ENCODE results near the gene SEMA3E. TPM values are rescaled to one million over a fixed set of nuclear protein-coding genes. Genes with fewer than 3 reads are reported as not detected.

SEMA3E gene
- polyA plus RNA-seq, 1 experiment: not detected

DNA sequence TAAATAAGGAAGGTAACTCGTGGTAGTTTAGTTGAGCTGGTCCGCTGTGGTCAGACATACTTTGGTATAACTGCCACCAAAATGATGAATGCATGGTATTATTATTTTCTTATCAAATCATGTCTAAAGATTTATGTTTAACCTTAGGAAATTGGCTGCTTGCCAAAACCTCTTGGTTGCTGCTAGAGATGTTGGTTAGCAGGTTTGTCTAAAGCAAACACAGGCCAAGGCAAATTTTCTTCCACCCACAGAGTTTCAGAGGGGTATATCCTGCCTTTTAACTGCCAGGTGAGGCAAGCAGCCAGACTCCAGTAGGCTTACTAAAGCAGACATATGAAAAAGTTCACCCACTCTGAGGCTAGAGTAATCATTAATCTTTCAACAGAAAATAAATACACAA lies 101.4 kb downstream of the SEMA3E start:
- POLR2A ChIA-PET: no interaction called here

DNA sequence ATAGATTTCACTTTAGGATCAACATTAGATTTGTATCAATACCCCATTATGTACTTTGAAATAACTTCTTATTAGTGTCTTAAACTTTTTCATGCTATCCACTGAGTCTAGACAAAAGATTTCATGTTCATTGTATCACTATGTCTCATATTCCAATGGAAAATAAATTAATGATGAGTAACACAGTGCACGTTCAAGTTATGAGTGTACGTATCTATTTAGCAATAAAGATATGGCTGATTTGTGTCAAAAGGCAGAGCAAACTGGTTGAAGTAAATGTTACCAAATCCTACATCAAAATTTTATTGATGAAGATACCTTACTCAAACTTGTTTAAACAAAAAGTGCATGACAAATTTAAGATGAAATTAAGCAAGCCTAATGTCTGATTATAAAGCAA lies 102.4 kb downstream of the SEMA3E start:
- Histone ChIP-seq H3K27me3 (ENCODE audit: control insufficient read depth, insufficient read depth, low read length) (no peaks in the 10 kb centered on the region), H3K4me3 (ENCODE audit: low read depth, low read length) (no peak overlapping the region), H3K36me3 (ENCODE audit: control insufficient read depth, insufficient read depth, low read length) (no peaks in the 10 kb centered on the region)
- no peak for DNase-seq (ENCODE audit: low read depth)
- TF ChIP-seq, protein P1, sequence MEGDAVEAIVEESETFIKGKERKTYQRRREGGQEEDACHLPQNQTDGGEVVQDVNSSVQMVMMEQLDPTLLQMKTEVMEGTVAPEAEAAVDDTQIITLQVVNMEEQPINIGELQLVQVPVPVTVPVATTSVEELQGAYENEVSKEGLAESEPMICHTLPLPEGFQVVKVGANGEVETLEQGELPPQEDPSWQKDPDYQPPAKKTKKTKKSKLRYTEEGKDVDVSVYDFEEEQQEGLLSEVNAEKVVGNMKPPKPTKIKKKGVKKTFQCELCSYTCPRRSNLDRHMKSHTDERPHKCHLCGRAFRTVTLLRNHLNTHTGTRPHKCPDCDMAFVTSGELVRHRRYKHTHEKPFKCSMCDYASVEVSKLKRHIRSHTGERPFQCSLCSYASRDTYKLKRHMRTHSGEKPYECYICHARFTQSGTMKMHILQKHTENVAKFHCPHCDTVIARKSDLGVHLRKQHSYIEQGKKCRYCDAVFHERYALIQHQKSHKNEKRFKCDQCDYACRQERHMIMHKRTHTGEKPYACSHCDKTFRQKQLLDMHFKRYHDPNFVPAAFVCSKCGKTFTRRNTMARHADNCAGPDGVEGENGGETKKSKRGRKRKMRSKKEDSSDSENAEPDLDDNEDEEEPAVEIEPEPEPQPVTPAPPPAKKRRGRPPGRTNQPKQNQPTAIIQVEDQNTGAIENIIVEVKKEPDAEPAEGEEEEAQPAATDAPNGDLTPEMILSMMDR (IDR thresholded peaks at IDR 0.05; ENCODE audit: insufficient read depth, low read depth, low read length): no peak
- ChIA-PET POLR2A (no interaction called here), CTCF (interaction anchor here (1.1 kb wide), 1 partner anchor 42 kb away, joined by 3 read pairs; no protein-coding TSS in a partner anchor)

More for the DNA sequence above, 101.4 kb downstream of the SEMA3E start:
- Histone ChIP-seq H3K27me3 (ENCODE audit: control insufficient read depth, insufficient read depth, low read length) (no peaks in the 10 kb centered on the region), H3K36me3 (ENCODE audit: control insufficient read depth, insufficient read depth, low read length) (no peaks in the 10 kb centered on the region), H3K4me3 (ENCODE audit: low read depth, low read length) (no peak overlapping the region)
- no peak for DNase-seq (ENCODE audit: low read depth)
- TF ChIP-seq, protein P1 (IDR thresholded peaks at IDR 0.05; ENCODE audit: insufficient read depth, low read depth, low read length): no peak
- CTCF ChIA-PET: interaction anchor here (0.7 kb wide), 1 partner anchor 401 kb away, joined by 3 read pairs; no protein-coding TSS in a partner anchor

DNA sequence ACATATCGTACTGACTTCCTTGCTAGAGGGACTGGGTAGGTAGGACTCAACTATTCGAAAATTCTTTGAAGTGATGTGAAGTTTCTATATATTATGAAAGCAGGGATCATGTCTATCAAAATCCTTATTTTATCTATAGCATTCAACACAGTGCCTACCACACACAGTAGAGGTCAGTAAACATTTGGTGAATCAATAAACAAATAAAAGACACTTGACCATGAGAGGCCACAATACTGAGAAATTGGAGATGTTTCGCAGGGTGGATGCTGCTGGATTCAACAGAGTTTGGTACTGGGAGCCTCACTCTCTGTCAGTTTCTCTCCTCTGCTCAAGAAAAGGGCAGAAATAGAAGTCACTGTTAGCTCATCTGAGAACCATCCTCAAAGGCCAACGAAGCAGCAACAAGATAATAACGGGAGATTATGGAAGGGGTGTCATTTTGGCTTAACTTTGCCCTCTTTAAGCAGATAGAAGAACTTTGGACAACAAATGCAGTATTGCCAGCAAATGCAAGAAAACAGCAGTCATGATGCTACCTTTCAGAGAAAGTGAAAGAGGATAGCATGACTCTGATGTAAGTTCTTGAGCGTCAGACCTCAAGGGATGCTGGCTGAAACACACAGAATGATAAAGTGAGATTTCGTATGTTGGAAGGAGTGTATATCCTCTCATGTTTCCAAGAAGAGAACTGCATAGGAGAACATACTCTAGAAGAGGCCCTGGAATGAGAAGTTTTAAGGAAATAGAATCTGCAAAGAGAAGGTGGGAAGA lies 107.6 kb downstream of the SEMA3E start:
- no peak for DNase-seq (ENCODE audit: low read depth)
- Histone ChIP-seq H3K27me3 (ENCODE audit: control insufficient read depth, insufficient read depth, low read length) (no peaks in the 10 kb centered on the region), H3K4me3 (ENCODE audit: low read depth, low read length) (no peak overlapping the region), H3K36me3 (ENCODE audit: control insufficient read depth, insufficient read depth, low read length) (no peaks in the 10 kb centered on the region)
- ChIA-PET POLR2A (no interaction called here), CTCF (no interaction called here)
- TF ChIP-seq, protein P1 (IDR thresholded peaks at IDR 0.05; ENCODE audit: insufficient read depth, low read depth, low read length): no peak

- CTCF ChIA-PET: no interaction called here
- POLR2A ChIA-PET: no interaction called here
- Histone ChIP-seq H3K4me3 (ENCODE audit: low read depth, low read length) (no peak overlapping the region), H3K36me3 (ENCODE audit: control insufficient read depth, insufficient read depth, low read length) (no peaks in the 10 kb centered on the region), H3K27me3 (ENCODE audit: control insufficient read depth, insufficient read depth, low read length) (no peaks in the 10 kb centered on the region)
- TF ChIP-seq, protein P1 (IDR thresholded peaks at IDR 0.05; ENCODE audit: insufficient read depth, low read depth, low read length): no peak
- no peak for DNase-seq (ENCODE audit: low read depth)
These were observed 114.5 kb downstream of the SEMA3E start for GRCh38 chr7:83534488-83534887.

DNA sequence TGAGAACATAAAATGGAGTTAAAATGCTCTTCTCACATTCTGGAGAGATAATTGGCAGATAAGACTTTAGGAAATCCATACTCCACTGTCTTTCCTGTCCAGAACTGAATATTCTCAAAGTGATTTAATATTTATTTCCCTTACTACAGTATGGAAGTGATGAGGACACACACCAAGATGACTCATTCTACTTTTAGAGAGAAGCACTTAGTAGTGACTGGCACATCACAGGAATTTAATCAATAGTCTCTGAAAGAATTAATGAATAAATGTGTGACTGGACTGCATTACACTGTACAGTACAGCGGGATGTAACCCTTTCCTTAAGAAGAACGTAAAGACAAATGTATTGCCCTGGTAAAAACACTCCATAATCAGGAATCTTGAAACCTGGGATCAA lies 116.7 kb downstream of the SEMA3E start:
- ChIA-PET CTCF (no interaction called here), POLR2A (no interaction called here)
- TF ChIP-seq, protein P1 (IDR thresholded peaks at IDR 0.05; ENCODE audit: insufficient read depth, low read depth, low read length): no peak
- H3K27me3 ChIP-seq (ENCODE audit: control insufficient read depth, insufficient read depth, low read length): no peaks in the 10 kb centered on the region
- DNase-seq (ENCODE audit: low read depth): no peak
- no peaks in the 10 kb centered on the region for H3K36me3 ChIP-seq (ENCODE audit: control insufficient read depth, insufficient read depth, low read length)
- H3K4me3 ChIP-seq (ENCODE audit: low read depth, low read length): no peak overlapping the region
